Endodermal cell (in vitro differentiated cells): ENCODE data around the gene BLTP2. TPM values are rescaled to one million over a fixed set of nuclear protein-coding genes. Genes with fewer than 3 reads are reported as not detected.

Experiments used
- DNase-seq: peaks from one replicate; pipeline ENCODE4 v3.0.0-alpha.2; 2017
- H3K27ac ChIP-seq: 2 replicates; pipeline ENCODE4 v1.5.1; 2013; ENCODE audit warnings: mild to moderate bottlenecking, low read depth, low read length, moderate library complexity
- H3K27me3 ChIP-seq: 2 replicates; pipeline ENCODE4 v1.6.1; 2013; ENCODE audit warnings: mild to moderate bottlenecking, low read length, moderate library complexity; ENCODE audit not compliant: insufficient read depth, control insufficient read depth, poor library complexity, severe bottlenecking
- H3K36me3 ChIP-seq: 2 replicates; pipeline ENCODE4 v1.7.0; 2013; ENCODE audit warnings: mild to moderate bottlenecking, low read length, moderate library complexity; ENCODE audit not compliant: control insufficient read depth, insufficient read depth
- H3K4me1 ChIP-seq: one replicate; pipeline ENCODE4 v1.7.0; 2013; ENCODE audit warnings: low read length; ENCODE audit not compliant: control insufficient read depth, insufficient read depth
- H3K4me3 ChIP-seq: 2 replicates; pipeline ENCODE4 v1.5.1; 2013; ENCODE audit warnings: mild to moderate bottlenecking, low read length, moderate library complexity
- H3K9ac ChIP-seq: 2 replicates; pipeline ENCODE4 v1.6.1; 2013; ENCODE audit warnings: mild to moderate bottlenecking, low read length, moderate library complexity; ENCODE audit not compliant: poor library complexity, severe bottlenecking; ENCODE audit errors: extremely low read depth
- H3K9me3 ChIP-seq: 2 replicates; pipeline ENCODE4 v1.6.1; 2013; ENCODE audit warnings: mild to moderate bottlenecking, low read length, moderate library complexity; ENCODE audit not compliant: control insufficient read depth
- H3K27ac Mint-ChIP-seq: 2 replicates; pipeline ENCODE4 v1.8.0; 2020; ENCODE audit warnings: mixed read lengths
- H3K27me3 Mint-ChIP-seq: 2 replicates; pipeline ENCODE4 v1.8.0; 2021; ENCODE audit warnings: mild to moderate bottlenecking, mixed read lengths; ENCODE audit not compliant: insufficient read depth
- H3K36me3 Mint-ChIP-seq: 2 replicates; pipeline ENCODE4 v1.8.0; 2020; ENCODE audit warnings: low read depth, mixed read lengths
- H3K4me1 Mint-ChIP-seq: 2 replicates; pipeline ENCODE4 v1.8.0; 2020; ENCODE audit warnings: mixed read lengths
- H3K4me3 Mint-ChIP-seq: 2 replicates; pipeline ENCODE4 v1.8.0; 2020; ENCODE audit warnings: mild to moderate bottlenecking, moderate library complexity, mixed read lengths
- H3K9me3 Mint-ChIP-seq: 2 replicates; pipeline ENCODE4 v1.8.0; 2020; ENCODE audit warnings: mild to moderate bottlenecking, mixed read lengths
- WGBS, 2 experiments: methylation state at CpG; one replicate each; pipeline versions ENCODE4 v1.1.5 to v1.1.7; 2013; ENCODE audit warnings: missing lambda C conversion rate in 2 of 2, mixed read lengths in 1 of 2; ENCODE audit not compliant: insufficient coverage in 1 of 2, insufficient read length in 1 of 2; 5-methylcytosine and 5-hydroxymethylcytosine counted together
- total RNA-seq, 2 donors: library from RNA; stranded (reverse); fragmentation: NEBNext Ultra II Directional in 1 of 2; extraction: Animal tissue kit (Norgen Biotek cat#: 25700) in 1 of 2; gene quantifications; 2 replicates in 1 of 2; 3 replicates in 1 of 2; pipeline ENCODE4 v1.2.1, GENCODE V29; 2021
- TF ChIP-seq, protein P1 (sequence below): fragments of 200-600 bp; sonication (generic); conservative IDR thresholded peaks from 2 replicates; pipeline ENCODE4 v1.5.0; 2021; ENCODE audit warnings: antibody characterized with exemption, mild to moderate bottlenecking

The BLTP2 gene
- total RNA-seq, 2 donors from 2014 or later, result 132 to 144 TPM

- Histone ChIP-seq H3K9ac (peak overlapping the region; percentile 90), H3K27ac (no peak overlapping the region), H3K4me3 (peak overlapping the region; percentile 93), H3K36me3 (peaks cover 23% of the 10 kb centered on the region), H3K9me3 (no peaks in the 10 kb centered on the region), H3K27me3 (no peaks in the 10 kb centered on the region), H3K4me1 (no peaks in the 10 kb centered on the region)
- 49 to 62% methylated on average over 4 of the region's 5 CpGs for WGBS, 2 experiments
- H3K9me3 Mint-ChIP-seq, result no peaks in the 10 kb centered on the region
- peak overlapping the region; percentile 99 for H3K27ac Mint-ChIP-seq
- no peak for DNase-seq
- TF ChIP-seq, protein P1, sequence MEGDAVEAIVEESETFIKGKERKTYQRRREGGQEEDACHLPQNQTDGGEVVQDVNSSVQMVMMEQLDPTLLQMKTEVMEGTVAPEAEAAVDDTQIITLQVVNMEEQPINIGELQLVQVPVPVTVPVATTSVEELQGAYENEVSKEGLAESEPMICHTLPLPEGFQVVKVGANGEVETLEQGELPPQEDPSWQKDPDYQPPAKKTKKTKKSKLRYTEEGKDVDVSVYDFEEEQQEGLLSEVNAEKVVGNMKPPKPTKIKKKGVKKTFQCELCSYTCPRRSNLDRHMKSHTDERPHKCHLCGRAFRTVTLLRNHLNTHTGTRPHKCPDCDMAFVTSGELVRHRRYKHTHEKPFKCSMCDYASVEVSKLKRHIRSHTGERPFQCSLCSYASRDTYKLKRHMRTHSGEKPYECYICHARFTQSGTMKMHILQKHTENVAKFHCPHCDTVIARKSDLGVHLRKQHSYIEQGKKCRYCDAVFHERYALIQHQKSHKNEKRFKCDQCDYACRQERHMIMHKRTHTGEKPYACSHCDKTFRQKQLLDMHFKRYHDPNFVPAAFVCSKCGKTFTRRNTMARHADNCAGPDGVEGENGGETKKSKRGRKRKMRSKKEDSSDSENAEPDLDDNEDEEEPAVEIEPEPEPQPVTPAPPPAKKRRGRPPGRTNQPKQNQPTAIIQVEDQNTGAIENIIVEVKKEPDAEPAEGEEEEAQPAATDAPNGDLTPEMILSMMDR, result no peak
- H3K4me1 Mint-ChIP-seq, result peaks cover 14% of the 10 kb centered on the region
- H3K4me3 Mint-ChIP-seq, result peak overlapping the region; percentile 89
- no peaks in the 10 kb centered on the region for H3K27me3 Mint-ChIP-seq
- peaks cover 20% of the 10 kb centered on the region for H3K36me3 Mint-ChIP-seq
Observed at GRCh38 chr17:28597606-28598383, 47.2 kb downstream of the BLTP2 start.

Other genes with a start within 250 kb of the BLTP2 start
- 10 to 100 TPM in 1 of 2 donors, 1 to 10 TPM in 1; 6.9 to 10.9 TPM for gene SLC46A1, start 238.9 kb downstream of the BLTP2 start, total RNA-seq
- gene SLC13A2, start 171.5 kb downstream of the BLTP2 start, total RNA-seq, result not detected
- not detected for gene FOXN1, start 138.8 kb downstream of the BLTP2 start, total RNA-seq
- gene UNC119, start 92.5 kb downstream of the BLTP2 start, total RNA-seq, result 10 to 100 TPM; 46.7 to 59.0 TPM
- gene PIGS, start 73.6 kb downstream of the BLTP2 start, total RNA-seq, result 10 to 100 TPM; 34.9 to 43.0 TPM
- 10 to 100 TPM; 12.3 to 14.1 TPM for gene ALDOC, start 68.3 kb downstream of the BLTP2 start, total RNA-seq
- gene SPAG5, start 46.1 kb downstream of the BLTP2 start, total RNA-seq, result 100 to 1,000 TPM in 1 of 2 donors, 10 to 100 TPM in 1; 84.8 to 132 TPM
- gene RSKR, start 31.0 kb downstream of the BLTP2 start, total RNA-seq, result 10 to 100 TPM; 25.5 to 27.6 TPM
- gene SDF2, start 16.7 kb upstream of the BLTP2 start, total RNA-seq, result 10 to 100 TPM; 40.6 to 42.6 TPM
- gene SUPT6H, start 17.0 kb upstream of the BLTP2 start, total RNA-seq, result 10 to 100 TPM; 54.4 to 72.1 TPM
- 10 to 100 TPM; 28.7 to 41.6 TPM for gene PROCA1, start 66.7 kb upstream of the BLTP2 start, total RNA-seq
- 100 to 1,000 TPM; 111 to 112 TPM for gene RAB34, start 72.7 kb upstream of the BLTP2 start, total RNA-seq
- gene RPL23A, start 74.8 kb upstream of the BLTP2 start, total RNA-seq, result 1,000 to 10,000 TPM; 1,639 TPM
- 10 to 100 TPM; 17.0 to 22.9 TPM for gene TLCD1, start 81.1 kb upstream of the BLTP2 start, total RNA-seq
- gene NEK8, start 83.6 kb upstream of the BLTP2 start, total RNA-seq, result 10 to 100 TPM; 11.2 to 15.7 TPM
- gene TRAF4, start 98.9 kb upstream of the BLTP2 start, total RNA-seq, result 100 to 1,000 TPM; 168 to 169 TPM
- gene FAM222B, start 197.6 kb upstream of the BLTP2 start, total RNA-seq, result 10 to 100 TPM; 59.2 to 75.7 TPM
- 10 to 100 TPM; 54.2 to 60.9 TPM for gene ERAL1, start 209.9 kb upstream of the BLTP2 start, total RNA-seq